GM19025 (cell line): ENCODE data around the gene EPO.
"Not testable (repeated sequence)": the region's sequence is repeated elsewhere in the genome, so short reads cannot be mapped to it uniquely, and the experiment has no call there.

Experiments
- ATAC-seq: cut with Tn5 transposase; IDR thresholded peaks from one replicate; pipeline ENCODE4 v1.9.1; 2021; ENCODE audit warnings: mild to moderate bottlenecking, low read depth, moderate library complexity; ENCODE audit not compliant: unreplicated experiment

Gene EPO

DNA sequence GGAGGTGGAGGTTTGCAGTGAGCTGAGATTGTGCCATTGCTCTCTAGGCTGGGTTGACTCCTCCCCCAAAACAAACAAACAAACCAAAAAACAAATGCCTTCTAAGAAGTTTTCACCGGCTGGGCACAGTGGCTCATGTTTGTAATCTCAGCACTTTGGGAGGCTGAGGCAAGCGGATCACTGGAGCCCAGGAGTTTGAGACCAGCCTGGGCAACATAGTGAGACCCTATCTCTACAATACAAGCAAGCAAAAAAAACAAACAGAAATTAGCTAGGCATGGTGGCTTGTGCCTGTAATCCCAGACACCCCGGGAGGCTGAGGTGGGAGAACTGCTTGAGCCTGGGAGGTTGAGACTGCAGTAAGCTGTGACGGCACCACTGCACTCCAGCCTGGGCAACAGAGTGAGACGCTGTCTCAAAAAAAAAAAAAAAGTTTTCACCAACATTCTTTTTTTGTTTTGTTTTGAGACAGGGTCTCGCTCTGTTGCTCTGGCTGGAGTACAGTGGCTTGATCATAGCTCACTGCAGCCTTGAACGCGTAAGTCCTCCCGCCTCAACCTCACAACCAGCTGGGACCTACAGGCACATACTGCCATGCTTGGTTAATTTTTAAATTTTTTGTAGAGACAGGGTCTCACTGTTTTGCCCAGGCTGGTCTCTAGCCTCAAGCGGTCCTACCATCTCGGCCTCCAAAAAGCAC is 11.8 kb downstream of the EPO start:
- ATAC-seq = no peak

DNA sequence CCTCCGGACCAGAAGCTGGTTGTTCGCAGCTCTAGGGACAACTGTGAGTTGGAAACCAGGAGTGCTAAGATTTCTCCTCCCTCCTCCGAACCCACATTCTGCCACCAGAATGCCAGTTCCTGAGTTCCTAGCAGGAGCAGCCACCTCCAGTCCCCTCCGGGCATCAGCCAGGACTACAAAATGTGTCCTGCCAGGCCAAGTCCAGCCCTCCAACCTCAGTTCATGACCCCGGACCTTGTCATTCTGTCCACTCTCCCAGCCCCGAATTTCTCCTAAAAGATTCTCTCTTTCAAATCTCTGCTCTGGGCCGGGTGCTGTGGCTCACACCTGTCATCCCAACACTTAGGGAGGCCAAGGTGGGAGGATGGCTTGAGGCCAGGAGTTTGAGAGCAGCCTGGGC is 15.5 kb downstream of the EPO start:
- no peak for ATAC-seq

DNA sequence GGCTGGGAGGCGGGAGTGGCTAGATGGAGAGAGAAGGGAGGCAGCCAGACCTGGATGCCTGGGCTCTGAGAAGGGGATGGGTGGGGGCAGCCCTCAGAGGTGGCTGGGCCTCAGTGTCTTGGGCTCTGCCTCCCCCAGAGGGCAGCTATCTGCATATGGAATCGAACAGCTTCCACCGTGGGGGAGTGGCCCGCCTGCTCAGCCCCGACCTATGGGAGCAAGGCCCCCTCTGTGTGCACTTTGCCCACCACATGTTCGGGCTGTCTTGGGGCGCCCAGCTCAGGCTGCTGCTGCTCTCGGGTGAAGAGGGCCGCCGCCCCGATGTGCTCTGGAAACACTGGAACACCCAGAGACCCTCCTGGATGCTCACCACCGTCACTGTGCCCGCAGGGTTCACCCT is 16.4 kb downstream of the EPO start:
- no peak for ATAC-seq

DNA sequence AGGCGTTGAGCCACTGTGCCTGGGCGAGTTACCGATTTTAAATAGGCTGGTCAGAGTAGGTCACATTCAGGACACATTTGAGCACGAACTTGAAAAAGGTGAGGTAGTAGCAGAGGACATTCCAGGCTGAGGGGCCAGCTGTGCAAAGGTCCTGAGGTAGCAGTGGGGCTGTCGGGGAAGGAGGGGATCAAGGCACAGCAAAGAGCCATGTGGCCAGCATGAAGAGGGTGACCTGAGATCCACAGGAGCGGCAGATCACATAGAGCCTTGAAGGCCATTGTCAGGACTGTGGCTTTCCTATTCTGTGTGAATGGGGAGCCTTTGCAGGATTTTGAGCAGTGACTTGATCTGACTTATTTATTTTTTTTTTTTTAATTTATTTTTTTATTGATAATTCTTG is 19.7 kb downstream of the EPO start:
- ATAC-seq = no peak

DNA sequence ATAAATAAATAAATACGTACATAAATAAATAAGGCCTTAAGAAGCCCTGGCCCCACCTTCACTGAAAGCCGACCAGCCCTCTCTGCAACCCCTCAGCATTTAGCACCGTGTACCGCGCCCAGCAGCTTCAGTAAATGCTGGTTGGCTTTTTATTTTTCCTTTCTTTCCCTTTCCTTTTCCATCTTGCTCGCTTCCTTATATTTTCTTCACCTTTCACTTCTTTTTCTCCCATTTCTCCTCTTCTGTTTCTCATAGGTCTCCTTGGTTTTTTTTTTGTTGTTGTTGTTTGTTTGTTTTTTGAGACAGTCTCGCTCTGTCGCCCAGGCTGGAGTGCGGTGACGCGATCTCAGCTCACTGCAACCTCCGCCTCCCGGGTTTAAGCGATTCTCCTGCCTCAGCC is 24.3 kb downstream of the EPO start:
- ATAC-seq = no peak

DNA sequence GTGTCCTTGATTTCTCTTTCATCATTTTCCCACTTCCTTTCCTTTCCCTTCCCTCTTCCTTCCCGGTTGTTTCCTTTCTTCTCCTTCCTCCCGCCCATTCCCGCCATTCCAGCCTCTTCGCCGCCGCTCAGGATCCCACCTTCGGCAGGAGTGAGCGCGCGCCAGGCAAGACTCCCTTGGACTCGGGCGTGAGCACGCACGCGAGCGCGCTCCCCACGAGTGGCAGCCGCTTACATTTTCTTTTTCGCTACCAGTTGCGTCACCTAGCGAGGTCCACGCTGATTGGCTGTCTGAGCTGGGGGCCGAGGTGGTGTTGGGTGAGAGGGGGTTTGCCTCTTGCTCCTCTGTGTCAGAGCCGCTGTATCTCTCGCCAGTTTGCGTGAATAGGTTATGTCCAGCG is 24.9 kb downstream of the EPO start:
- no peak for ATAC-seq

DNA sequence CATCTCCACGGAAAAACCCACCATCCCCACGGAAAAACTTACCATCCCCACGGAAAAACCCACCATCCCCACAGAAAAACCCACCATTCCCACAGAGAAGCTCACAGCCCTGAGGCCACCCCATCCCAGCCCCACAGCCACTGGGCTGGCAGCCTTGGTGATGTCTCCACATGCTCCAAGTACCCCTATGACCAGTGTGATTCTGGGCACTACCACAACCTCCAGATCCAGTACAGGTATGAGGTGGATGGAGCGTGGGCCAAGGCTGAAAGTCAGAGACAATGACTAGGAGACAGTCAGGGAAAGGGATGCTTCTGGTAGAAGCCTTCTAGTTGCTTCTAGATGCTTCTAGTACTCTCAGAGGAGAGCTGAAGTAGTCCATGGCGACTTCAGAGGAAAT is 32.7 kb downstream of the EPO start:
- ATAC-seq = no peak

DNA sequence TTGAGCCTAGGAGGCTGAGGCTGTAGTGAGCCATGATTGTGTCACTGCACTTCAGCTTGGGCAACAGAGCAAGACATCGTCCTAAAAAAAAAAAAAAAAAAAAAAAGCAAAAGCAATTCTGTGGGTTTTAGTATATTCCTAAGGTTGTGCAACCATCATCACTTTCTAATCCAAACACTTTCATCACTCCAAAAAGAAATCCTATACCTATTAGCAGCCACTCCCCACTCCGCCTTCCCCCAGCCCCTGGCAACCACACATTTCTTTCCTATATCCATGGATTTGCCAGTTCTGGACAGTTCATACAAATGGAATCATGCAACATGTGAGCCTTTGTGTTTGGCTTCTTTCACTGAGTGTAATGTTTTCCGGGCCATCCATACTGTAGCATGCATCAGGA is 33.5 kb downstream of the EPO start:
- ATAC-seq = no peak

DNA sequence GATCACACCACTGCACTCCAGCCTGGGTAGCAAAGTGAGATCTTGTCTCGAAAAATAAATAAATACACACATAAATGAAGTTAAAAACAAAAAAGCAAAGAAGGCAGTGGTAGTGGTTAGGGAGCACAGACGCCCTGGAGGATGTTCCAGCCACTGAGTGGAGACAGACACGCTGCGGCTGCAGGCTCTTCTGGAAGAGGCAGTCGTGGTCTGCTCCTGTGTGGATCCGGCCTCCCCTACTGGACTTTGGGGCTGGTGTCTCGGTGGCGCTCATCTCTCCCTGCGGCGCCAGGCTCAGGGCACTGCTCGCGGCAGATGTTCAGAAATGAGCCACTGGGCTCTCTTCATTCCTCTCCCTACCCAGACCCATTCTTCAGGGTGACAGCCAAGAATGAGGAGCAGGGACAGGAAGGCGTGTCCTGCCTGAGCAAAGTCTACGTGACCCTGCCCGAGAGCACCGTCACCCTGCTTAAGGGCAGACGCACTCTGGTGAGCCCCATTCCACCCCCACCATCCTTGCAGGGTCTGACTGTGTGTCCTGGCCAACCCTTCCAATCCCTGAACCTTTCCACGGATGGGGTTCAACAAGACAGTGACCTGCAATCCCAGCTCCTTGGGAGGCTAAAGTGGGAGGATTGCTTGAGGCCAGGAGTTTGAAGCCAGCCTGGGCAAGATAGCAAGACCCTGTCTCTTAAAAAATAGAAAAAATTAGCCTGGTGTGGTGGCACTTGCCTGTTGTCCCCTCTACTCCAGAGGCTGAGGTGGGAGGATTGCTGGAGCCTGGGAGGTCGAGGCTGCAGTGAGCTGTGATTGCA is 39.3 kb downstream of the EPO start:
- no peak for ATAC-seq

DNA sequence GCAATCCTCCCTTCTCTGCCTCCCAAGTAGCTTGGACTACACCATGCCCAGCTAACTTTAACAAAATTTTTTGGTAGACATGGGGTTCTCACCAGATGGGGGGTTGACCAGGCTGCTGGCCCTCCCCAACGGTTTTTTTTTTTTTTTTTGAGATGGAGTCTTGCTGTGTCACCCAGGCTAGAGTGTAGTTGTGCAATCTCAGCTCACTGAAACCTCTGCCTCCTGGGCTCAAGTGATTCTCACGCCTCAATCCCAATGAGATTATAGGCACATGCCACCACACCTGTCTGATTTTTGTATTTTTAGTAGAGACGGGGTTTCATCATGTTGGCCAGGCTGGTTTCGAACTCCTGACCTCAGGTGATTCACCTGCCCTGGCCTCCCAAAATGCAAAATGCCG is 42.6 kb downstream of the EPO start:
- not testable (repeated sequence) for ATAC-seq

DNA sequence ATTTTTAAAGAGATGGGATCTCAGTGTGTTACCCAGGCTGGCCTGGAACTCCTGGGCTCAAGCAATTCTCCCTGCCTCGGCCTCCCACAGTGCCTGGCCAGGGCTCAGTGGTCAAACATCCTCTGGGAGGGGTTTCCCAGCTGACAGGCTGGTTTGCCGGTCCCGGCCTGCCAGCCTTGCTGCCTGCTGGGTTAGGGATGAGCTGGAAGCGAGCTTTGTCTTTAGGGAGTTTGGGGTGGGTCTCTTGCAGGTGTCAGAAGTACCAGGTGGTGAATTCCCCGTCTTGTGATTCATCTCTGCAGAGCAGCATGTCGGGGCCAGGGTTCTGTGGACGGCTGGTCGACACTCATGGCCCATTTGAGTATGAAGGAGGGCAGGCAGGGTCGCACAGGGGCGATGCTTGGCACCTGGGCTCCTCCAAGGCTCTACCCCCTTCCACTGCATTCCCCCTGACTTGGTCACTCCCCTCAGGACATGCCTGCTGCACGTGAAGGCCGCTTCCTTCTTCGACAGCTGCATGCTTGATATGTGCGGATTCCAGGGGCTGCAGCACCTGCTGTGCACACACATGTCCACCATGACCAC is 43.4 kb downstream of the EPO start:
- no peak for ATAC-seq

DNA sequence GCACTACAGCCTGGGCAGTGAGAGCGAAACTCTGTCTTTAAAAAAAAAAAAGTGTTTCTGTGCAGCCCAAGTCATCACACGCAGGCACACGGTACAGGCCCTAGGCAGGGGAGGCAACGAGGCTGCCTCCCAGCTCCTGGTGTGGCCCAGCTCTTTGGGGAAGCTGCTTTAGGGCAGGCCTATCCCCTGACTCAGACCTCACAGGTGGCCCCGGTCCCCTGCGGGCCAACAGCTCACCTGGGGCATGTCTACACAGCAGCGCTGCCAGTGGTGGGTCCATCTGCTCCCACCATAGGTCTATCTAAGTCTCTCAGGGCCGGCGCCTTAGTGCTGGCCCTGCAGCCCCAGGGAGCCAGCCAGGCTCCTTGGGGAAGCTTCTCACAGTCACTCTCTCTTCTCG is 44.6 kb downstream of the EPO start:
- ATAC-seq = no peak

DNA sequence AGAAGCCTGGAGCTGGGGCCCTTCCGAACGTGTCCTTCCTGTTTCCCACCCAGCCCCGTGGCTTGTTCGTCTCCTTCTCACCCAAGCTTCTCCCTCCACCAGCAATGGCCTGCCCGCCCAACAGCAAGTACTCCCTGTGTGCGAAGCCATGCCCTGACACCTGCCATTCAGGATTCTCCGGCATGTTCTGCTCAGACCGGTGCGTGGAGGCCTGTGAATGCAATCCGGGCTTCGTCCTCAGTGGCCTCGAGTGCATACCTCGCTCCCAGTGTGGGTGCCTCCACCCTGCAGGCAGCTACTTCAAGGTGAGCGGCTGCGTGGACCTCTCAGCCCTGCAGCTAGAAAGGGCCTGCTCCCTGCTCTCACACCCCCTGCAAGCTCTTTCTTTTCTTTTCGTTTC is 45.0 kb downstream of the EPO start:
- ATAC-seq = no peak

DNA sequence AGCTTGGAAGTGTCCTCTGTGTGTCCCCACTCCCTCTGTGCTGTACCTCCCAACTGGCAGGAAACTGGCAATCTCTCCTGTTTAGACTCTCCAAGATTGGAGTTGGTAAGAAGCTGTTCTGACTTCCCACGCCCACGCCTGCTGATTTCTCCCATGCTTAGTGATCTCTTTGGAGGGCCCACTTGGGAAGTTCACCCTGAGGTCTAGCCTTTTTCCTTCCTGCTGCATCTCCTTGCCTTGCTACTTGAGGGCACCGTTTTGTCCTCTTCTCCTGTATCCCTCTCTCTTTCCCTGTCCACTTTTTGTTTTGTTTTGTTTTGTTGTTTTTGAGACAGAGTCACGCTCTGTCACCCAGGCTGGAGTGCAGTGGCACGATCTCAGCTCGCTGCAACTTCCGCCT is 48.5 kb downstream of the EPO start:
- no peak for ATAC-seq
